Activated T-cell treated with anti-CD3 and anti-CD28 coated beads, Interleukin-2, amount 50 U/mL, for 4 hours (primary cell): ENCODE results near the gene NACA. TPM values are rescaled to one million over a fixed set of nuclear protein-coding genes. Genes with fewer than 3 reads are reported as not detected.

Experiments used
- ATAC-seq, 2 donors: fragments of 200-7000 bp; cut with Tn5 transposase; one replicate each; pipeline ENCODE4 v1.10.0; 2021
- DNase-seq: peaks from one replicate; pipeline ENCODE4 v3.0.0-alpha.2; 2020
- H3K27me3 Mint-ChIP-seq: one replicate; pipeline ENCODE4 v1.8.0; 2021; ENCODE audit warnings: low read depth, mixed read lengths
- H3K36me3 Mint-ChIP-seq: one replicate; pipeline ENCODE4 v1.8.0; 2022; ENCODE audit warnings: mixed read lengths; ENCODE audit not compliant: insufficient read depth
- H3K4me1 Mint-ChIP-seq: one replicate; pipeline ENCODE4 v1.8.0; 2021; ENCODE audit warnings: low read depth, mixed read lengths
- H3K4me3 Mint-ChIP-seq: one replicate; pipeline ENCODE4 v1.8.0; 2021; ENCODE audit warnings: mild to moderate bottlenecking, moderate library complexity, mixed read lengths
- H3K9me3 Mint-ChIP-seq: one replicate; pipeline ENCODE4 v1.8.0; 2021; ENCODE audit warnings: mixed read lengths
- total RNA-seq, 3 donors: library from RNA; stranded (reverse); gene quantifications; one replicate each; pipeline ENCODE4 v1.2.1, GENCODE V29; 2021

The NACA gene
- total RNA-seq, 3 donors from 2014 or later, result 1,078 to 1,189 (median 1,154) TPM

DNA sequence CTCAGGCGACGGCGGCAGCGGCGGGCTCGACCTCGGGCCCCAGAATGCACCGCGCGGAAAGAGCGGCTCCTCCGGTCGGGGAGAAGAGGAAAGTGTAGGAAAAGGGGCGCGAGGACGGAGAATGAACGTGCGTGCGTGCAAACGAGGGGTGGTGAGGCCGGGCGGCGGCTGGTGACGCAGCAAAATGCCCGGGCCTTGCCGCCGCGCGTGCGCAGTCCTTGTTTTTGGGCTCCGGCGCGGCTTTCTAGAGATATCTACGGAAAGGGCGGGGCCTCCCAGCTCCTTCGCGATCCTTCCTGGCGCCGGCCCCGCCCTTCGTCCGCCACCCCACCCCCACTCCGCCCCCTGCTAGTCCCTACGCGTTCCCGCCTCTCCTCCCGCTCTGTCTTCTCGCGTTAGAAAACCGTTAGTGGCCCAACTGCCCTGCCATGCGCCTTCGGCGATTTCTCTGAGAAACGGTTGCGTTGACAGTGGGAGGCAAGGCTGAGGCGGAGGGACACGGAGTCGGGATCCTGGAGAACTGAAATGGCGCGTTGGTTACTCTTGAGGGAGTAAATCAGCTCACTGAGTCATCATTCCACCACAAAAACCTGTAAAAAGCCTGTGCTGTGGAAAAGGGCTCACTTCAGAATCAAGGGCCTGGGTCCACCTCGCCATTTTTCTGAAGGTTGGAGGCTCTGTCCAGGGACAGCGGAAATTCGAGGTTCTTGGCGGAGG, 36.8 kb downstream of the NACA start, which contains the start of gene PTGES3:
TSS of gene PTGES3 (minus strand) at position 156 of the 717 bp plus-strand sequence. CDS start 285 bp downstream, outside the sequence.
- Mint-ChIP-seq H3K27me3 (no peaks in the 10 kb centered on the region), H3K4me3 (peak within 1 kb of the TSS; percentile 100), H3K4me1 (peaks cover 26% of the 10 kb centered on the region), H3K9me3 (no peaks in the 10 kb centered on the region), H3K36me3 (peaks cover 23% of the 10 kb centered on the region)
- DNase-seq, result peak; percentile 96
- ATAC-seq, result peak; percentile 76 to 77

DNA sequence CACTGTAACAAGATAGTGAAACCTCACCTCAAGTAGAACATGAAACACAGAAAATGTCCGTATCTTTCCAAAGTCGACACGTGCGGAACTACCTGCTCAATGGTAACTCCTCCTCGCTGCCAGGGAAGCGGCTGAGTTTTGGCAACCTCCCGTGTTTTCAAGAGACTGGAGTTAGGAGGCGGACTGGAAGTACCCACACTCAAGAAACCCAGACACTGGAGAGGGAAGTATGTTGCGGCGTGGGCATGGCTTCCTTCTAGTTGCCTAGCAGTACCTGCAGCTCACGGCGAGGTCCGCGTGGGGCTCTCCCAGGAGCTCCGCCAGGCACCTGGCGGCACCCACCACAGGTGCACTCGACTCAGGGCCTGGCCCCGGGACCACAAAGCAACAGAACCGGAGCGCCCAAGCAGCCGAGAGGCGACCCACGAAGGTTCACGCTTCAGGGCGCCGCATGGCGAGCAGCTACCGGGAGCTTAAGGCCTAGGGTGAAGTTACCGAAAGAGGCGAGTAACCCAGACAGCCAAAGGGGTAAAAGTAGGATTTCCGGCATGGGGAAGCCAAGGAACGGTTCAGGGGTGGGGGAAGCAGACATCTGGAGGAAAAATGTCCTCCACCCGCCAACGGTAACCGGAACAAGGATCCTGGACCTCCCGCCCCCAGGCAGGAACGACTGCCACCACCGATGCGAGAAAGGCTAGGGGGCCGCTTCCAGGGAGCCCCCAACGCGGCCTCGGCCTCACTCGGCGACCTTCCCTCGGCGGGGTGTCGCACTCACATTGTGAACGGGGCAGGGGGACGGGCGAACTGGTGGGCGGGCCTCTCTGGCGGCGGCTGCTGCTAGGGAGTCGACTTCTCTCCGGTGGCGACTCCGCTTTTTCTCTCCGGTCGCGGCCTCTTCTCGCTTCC, 37.6 kb downstream of the NACA start:
- Mint-ChIP-seq H3K27me3 (no peaks in the 10 kb centered on the region), H3K9me3 (no peaks in the 10 kb centered on the region), H3K4me3 (peak overlapping the region; percentile 100), H3K4me1 (peaks cover 29% of the 10 kb centered on the region), H3K36me3 (peaks cover 23% of the 10 kb centered on the region)
- ATAC-seq, result peak; percentile 34 to 36
- DNase-seq, result peak; percentile 53

DNA sequence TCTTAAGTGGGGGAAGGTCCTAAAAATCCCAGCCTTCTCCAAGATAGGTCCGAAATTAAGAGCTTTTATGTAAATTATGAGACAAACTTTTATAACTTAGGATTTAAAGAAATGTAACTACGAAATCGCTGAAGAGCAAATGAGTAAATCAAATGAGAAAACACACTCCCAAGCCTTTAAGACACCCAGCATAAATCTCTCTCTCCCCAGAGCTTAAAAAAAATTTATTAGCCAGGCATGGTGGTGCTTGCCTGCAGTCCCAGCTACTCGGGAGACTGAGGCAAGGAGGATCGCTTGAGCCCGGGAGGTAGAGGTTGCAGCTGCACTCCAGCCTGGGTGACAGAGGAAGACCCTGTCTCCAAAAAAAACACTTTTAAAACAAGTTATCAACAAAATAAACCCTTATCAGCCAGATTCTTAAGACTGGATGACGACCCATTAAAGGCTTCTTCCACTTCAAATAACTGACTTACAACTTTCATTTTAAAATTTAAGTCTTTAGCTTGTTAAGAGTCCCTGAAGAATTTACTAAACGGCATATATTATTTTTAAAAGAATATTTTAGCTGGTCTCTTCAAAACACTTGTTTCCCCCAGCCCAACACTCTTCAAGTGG, 40.2 kb downstream of the NACA start:
- H3K36me3 Mint-ChIP-seq, result peaks cover 32% of the 10 kb centered on the region
- no peak for DNase-seq
- H3K4me3 Mint-ChIP-seq, result peak overlapping the region; percentile 100
- H3K27me3 Mint-ChIP-seq, result no peaks in the 10 kb centered on the region
- no peaks in the 10 kb centered on the region for H3K9me3 Mint-ChIP-seq
- H3K4me1 Mint-ChIP-seq, result peaks cover 50% of the 10 kb centered on the region
- ATAC-seq, result no peak

DNA sequence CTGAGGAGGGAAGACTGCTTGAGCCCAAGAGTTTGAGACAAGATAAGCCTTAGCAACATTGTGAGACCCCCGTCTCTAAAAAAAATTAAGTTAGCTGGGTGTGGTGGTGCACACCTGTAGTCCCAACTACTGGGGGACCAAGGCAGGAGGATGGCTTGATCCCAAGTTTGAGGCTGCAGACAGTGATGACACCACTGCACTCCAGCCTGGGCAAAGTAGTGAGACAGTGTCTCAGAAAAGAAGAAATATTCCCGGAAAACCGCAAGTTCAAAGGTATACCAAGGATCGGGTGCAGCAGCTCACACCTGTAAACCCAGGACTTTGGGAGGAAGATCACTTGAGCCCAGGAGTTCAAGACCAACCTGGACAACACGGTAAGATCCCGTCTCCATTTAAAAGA, 42.8 kb downstream of the NACA start:
- H3K9me3 Mint-ChIP-seq, result no peaks in the 10 kb centered on the region
- DNase-seq (no peak), ATAC-seq (no peak)
- H3K4me1 Mint-ChIP-seq, result peaks cover 61% of the 10 kb centered on the region
- H3K4me3 Mint-ChIP-seq, result peak overlapping the region; percentile 100
- H3K36me3 Mint-ChIP-seq, result peaks cover 42% of the 10 kb centered on the region
- no peaks in the 10 kb centered on the region for H3K27me3 Mint-ChIP-seq

DNA sequence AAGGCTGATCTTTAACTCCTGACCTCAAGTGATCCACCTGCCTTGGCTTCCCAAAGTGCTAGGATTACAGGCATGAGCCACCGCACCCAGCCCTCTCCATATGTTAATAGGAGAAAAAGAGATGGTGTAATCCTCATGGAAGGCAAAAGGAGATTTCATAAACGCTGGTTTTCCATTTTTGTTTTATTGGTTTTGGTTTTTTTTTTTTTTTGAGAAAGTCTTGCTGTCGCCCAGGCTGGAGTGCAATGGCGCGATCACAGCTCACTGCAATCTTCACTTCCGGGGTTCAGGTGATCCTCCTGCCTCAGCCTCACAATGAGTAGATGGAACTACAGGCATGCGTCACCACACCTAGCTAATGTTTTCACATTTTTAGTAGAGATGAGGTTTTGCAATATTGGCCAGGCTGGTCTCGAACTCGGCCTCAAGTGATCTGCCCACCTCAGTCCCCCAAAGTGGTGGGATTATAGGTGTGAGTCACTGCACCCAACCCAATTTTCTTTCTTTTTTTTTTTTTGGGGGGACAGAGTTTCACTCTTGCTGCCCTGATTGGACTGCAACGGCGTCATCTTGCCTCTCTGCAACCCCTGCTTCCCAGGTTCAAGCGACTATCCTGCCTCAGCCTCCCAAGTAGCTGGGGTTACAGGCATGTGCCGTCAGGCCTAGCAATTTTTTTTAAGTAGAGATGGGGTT, 45.1 kb downstream of the NACA start:
- Mint-ChIP-seq H3K27me3 (no peaks in the 10 kb centered on the region), H3K4me1 (peaks cover 73% of the 10 kb centered on the region), H3K36me3 (peaks cover 37% of the 10 kb centered on the region), H3K9me3 (no peaks in the 10 kb centered on the region), H3K4me3 (no peak overlapping the region)
- ATAC-seq (no peak), DNase-seq (no peak)

DNA sequence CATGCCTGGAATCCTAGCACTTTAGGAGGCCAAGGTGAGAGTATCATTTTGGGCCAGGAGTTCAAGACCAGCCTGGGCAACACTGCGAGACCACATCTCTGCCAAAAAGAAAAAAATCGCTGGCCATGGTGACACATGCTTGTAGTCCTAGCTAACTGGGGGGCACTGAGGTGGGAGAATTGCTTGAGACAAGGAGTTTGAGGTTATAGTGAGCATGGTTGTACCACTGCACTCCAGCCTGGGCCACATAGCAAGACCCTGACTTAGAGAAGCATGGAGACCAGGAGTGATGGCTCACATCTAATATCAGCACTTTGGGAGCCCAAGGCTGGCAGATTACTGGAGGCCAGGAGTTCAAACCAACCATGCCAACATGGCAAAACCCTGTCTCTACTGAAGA, 46.2 kb downstream of the NACA start:
- ATAC-seq (no peak), DNase-seq (no peak)
- Mint-ChIP-seq H3K27me3 (no peaks in the 10 kb centered on the region), H3K36me3 (peaks cover 25% of the 10 kb centered on the region), H3K4me1 (peaks cover 67% of the 10 kb centered on the region), H3K9me3 (no peaks in the 10 kb centered on the region), H3K4me3 (peak overlapping the region; percentile 38)

DNA sequence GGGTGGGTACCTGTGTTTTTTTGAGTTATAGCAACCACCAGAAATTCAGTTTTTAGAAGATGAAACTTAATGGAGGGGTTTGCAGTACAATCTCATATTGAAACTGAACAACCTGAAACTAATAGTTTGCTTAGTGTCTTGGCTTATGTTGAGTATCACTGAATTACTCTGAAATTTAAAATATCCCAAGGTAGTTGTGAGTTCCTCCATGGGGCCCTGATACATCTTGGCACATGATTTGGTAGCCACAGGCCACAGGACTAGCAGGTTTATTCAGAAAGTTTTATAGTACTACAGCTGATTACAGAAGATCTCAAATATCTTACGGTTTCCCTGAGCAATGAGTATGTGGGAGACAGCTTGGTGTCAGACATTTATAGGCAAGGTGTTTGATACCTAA, 47.4 kb downstream of the NACA start:
- no peaks in the 10 kb centered on the region for H3K9me3 Mint-ChIP-seq
- H3K36me3 Mint-ChIP-seq, result peaks cover 28% of the 10 kb centered on the region
- no peaks in the 10 kb centered on the region for H3K27me3 Mint-ChIP-seq
- no peak overlapping the region for H3K4me3 Mint-ChIP-seq
- DNase-seq (no peak), ATAC-seq (peak; percentile 84 to 88)
- H3K4me1 Mint-ChIP-seq, result peaks cover 71% of the 10 kb centered on the region

DNA sequence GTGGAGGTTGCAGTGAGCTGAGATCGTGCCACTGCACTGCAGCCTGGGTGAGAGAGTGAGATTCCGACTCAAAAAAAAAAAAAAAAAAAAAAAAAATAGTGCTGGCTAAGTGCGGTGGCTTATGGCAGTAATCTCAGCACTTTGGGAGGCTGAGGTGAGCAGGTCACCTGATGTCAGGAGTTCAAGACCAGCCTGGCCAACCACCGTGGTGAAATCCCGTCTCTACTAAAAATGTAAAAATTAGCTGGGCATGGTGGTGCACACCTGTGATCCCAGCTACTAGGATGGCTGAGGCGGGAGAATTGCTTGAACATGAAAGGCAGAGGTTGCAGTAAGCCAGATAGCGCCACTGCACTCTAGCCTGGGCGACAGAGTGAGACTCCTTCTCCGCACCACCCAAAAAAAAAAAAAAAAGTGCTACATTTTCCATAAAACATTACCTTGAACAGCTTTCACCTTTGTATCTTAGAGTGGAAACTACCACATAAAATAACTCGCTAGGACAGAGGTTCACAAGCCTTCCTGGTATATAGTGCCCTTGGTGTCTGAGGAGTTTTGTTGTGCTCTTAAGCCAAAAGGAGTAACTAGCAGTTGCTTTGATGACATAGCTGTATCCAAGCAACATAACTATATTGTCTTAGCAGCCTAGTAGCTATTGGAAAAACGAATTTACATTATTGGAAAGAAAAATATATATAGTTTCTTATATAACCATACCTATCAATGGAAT, 48.1 kb downstream of the NACA start:
- DNase-seq (no peak), ATAC-seq (peak; percentile 5 to 9)
- peaks cover 73% of the 10 kb centered on the region for H3K4me1 Mint-ChIP-seq
- H3K9me3 Mint-ChIP-seq, result no peaks in the 10 kb centered on the region
- H3K4me3 Mint-ChIP-seq, result no peak overlapping the region
- H3K27me3 Mint-ChIP-seq, result no peaks in the 10 kb centered on the region
- H3K36me3 Mint-ChIP-seq, result peaks cover 30% of the 10 kb centered on the region

DNA sequence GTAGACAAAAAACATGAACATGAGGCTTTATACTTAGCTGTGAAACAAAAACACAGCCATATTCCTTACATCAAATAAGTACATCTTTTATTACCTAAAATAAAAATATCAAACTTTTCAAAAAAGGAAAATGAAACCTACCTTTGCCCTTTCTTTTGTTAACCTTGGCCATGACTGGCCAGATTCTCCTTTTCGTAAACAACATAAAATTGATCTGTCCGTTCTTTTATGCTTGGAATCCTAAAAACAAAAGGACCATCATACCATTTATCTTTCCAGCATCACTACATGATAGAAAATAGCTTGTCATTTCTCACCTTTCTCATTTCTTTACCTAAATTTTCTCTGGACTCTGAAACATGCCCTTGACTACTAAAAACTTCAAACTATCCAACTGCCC, 53.5 kb downstream of the NACA start:
- Mint-ChIP-seq H3K27me3 (no peaks in the 10 kb centered on the region), H3K9me3 (no peaks in the 10 kb centered on the region), H3K4me3 (no peak overlapping the region), H3K36me3 (peaks cover 32% of the 10 kb centered on the region), H3K4me1 (peaks cover 50% of the 10 kb centered on the region)
- DNase-seq, result no peak
- no peak for ATAC-seq

DNA sequence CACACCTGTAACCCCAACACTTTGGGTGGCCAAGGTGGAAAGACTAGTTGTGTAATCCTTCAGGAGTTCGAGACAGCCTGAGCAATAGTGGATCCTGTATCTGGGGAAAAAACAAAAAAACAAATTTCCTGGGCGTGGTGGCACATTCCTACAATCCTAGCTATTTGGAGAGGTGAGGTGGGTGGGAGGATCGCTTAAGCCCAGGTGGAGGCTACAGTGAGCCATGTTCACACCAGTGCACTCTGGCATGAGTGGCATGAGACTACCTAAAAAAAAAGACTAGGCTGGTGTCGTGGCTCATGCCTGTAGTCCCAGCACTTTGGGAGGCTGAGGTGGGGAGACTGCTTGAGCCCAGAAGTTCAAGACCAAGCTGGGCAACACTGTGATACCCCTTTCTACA, 54.3 kb downstream of the NACA start:
- Mint-ChIP-seq H3K4me3 (no peak overlapping the region), H3K4me1 (peaks cover 44% of the 10 kb centered on the region), H3K9me3 (no peaks in the 10 kb centered on the region), H3K36me3 (peaks cover 33% of the 10 kb centered on the region), H3K27me3 (no peaks in the 10 kb centered on the region)
- ATAC-seq, result no peak
- no peak for DNase-seq

DNA sequence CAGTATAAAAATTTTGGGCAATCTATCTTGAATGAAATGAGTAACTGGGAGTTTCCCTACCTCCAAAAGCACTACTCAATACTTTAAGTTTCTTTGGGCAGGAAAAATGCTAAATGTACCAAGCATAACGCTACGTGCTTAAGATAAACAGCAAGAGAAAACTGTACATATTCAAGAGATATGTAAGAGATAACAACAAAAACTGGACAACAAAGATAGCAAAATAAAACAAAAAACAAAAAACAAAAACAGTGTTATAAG, 57.0 kb downstream of the NACA start:
- Mint-ChIP-seq H3K4me1 (peaks cover 32% of the 10 kb centered on the region), H3K4me3 (no peak overlapping the region), H3K36me3 (peaks cover 48% of the 10 kb centered on the region), H3K27me3 (no peaks in the 10 kb centered on the region), H3K9me3 (no peaks in the 10 kb centered on the region)
- ATAC-seq, result peak; percentile 28 to 51
- DNase-seq, result no peak
